GM12864 (cell line): ENCODE data around the gene CAMKK1.

Source experiments
- DNase-seq: peaks from one replicate; pipeline ENCODE4 v3.0.0-alpha.2; 2011; ENCODE audit warnings: low read depth
- H3K4me3 ChIP-seq: 2 replicates; pipeline ENCODE4 v1.5.1; 2011; ENCODE audit warnings: mild to moderate bottlenecking, low read depth, low read length, control low read depth
- TF ChIP-seq, protein P1 (sequence below): IDR thresholded peaks from 2 replicates; pipeline ENCODE4 v1.5.1; 2011; ENCODE audit warnings: low read depth, mild to moderate bottlenecking, moderate library complexity, low read length, control low read depth, inconsistent platforms; ENCODE audit errors: missing control alignments

Gene CAMKK1

GRCh38 chr17:3917391-3917931 lies 24.6 kb upstream of the CAMKK1 start:
- DNase-seq = no peak
- TF ChIP-seq, protein P1, sequence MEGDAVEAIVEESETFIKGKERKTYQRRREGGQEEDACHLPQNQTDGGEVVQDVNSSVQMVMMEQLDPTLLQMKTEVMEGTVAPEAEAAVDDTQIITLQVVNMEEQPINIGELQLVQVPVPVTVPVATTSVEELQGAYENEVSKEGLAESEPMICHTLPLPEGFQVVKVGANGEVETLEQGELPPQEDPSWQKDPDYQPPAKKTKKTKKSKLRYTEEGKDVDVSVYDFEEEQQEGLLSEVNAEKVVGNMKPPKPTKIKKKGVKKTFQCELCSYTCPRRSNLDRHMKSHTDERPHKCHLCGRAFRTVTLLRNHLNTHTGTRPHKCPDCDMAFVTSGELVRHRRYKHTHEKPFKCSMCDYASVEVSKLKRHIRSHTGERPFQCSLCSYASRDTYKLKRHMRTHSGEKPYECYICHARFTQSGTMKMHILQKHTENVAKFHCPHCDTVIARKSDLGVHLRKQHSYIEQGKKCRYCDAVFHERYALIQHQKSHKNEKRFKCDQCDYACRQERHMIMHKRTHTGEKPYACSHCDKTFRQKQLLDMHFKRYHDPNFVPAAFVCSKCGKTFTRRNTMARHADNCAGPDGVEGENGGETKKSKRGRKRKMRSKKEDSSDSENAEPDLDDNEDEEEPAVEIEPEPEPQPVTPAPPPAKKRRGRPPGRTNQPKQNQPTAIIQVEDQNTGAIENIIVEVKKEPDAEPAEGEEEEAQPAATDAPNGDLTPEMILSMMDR = no peak
- no peak overlapping the region for H3K4me3 ChIP-seq

GRCh38 chr17:3916825-3917224 lies 24.0 kb upstream of the CAMKK1 start:
- H3K4me3 ChIP-seq = no peak overlapping the region
- TF ChIP-seq, protein P1 = no peak
- no peak for DNase-seq

DNA sequence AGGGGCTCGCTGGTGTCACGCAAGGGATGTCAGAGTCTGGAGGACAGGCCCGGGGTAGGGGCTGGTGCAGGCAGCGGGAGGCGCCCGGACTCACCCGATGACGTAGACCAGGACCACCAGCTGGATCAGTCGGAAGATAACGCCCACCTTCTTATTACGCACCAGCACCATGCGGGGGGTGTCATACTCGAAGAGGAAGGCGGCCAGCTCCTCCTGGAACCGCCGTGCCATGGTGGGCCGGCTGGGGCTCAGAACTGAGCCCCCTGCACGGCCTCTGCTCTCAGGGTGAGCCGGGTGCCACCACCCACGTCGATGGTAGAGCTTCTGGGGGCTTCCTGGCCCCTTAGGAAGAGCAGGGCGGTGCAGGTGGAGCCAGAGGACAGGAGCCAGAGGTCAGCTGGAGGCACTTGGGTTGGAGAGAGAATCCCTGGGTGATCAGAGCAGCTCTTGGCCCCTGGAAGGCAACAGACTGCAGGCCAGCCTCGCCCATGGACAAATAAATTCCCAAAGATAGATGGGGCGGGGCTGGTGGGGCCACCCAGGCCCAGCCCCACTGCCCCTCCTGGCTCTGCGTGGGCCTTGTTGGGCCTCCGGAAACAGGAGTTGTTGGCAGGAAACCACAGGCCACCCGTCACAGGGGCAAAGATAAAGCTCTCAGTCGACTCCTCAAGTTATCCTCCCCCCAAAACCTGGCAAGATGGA lies 23.3 kb upstream of the CAMKK1 start, which contains the start of gene P2RX1:
Gene P2RX1 (minus strand): TSS at position 471 of the 702 bp plus-strand sequence. CDS start 240 bp downstream, at position 231.
- TF ChIP-seq, protein P1 = no peak
- no peak for DNase-seq
- no peak within 1 kb of the TSS for H3K4me3 ChIP-seq

- no peak overlapping the region for H3K4me3 ChIP-seq
- no peak for DNase-seq
- TF ChIP-seq, protein P1 = no peak
These were observed 22.7 kb upstream of the CAMKK1 start for GRCh38 chr17:3915581-3915994.

GRCh38 chr17:3914312-3914670 lies 21.4 kb upstream of the CAMKK1 start:
- TF ChIP-seq, protein P1 = no peak
- H3K4me3 ChIP-seq = peak overlapping the region; percentile 22; the same call in 1 of the 2 replicates
- DNase-seq = peak; percentile 60

DNA sequence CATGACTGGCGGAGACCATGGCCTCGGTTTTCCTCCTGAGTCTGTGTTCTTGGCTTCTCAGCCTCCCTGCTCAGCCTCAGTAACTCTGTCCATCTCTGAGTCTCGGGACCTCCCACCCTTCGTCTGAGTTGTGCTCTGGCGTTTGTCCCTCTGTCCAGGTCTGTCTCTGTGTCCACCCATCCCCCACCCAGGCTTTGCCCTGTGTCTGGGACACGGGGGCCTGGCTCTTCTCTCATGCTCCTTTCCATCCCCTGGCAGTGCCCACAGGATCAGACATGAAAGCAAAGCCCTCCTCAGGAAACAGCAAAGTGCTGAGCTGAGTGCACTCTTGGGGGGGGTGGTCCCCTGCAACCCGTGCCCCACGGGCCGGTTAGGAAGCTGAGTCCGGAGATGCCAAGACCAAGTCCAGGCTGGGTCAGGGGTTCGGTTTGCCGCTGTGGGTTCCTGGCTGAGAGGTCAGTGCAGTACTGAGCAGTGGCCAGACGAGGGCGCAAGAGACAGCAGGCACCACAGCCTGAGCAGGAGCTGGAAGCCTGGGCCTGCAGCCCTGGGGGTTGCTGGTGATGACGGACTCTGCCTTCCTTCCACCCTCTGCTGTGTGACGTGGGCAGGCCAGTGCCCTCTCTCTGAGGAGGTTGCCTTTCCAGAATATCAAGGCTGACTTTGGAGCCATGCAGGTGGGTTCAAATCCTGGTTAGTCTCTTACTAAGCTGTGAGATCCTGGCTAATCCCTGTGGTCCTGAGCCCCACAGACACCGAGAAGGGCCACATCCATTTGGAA lies 20.9 kb upstream of the CAMKK1 start:
- TF ChIP-seq, protein P1 = peak; percentile 100
- peak; percentile 54 for DNase-seq
- H3K4me3 ChIP-seq = peak overlapping the region; percentile 22; the same call in 1 of the 2 replicates
